ENCODE measurements around the gene SKI. TPM values are rescaled to one million over a fixed set of nuclear protein-coding genes. Genes with fewer than 3 reads are reported as not detected.
A peak's percentile ranks its signal among the peaks of the same experiment; 100 is the strongest.

Gene SKI
- total and polyA plus RNA-seq, 2 donors (not counting 1 experiment from before 2014, with no cell fraction given) = 14.9 to 74.9 TPM

DNA sequence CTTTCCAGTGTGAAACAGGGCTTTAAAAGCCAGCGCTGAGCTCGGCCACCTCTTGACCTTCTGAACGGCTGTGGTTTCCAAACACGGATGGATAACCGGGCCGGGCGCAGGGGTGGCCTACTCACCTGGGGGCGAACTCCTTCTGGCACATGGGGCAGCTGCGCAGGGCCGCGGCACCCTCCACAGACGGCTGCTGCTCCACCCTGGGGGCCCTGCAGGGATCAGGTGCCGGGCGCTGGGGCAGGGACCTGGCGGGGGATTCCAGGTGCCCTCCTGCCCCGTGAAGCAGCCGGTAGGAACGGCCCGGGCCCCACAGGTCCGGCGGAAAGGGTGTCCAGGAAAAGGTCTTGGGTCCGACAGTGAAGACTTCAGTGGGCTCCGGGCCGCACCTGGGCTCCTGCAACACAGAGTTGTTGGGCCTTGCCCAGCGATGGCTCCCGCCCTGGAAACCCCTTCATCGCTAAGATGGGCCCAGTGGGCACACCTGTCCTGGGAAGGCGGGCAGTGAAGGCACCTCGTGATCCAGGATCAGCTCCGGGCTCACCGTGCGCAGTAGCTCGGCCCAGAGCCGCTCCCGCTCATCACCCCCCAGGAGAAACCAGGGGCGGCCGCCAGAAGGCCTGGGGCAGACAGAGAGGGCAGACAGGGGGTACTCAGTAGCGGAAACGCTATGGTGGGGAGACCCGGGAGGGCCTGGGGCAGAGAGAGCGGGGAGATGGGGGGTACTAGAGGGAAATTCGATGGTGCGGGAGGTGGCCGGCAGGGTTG is 34.4 kb upstream of the SKI start:
- H3K4me2 ChIP-seq (replicated peaks; ENCODE audit: low read depth, low read length, poor library complexity, severe bottlenecking) = peak overlapping the region; percentile 96
- Mint-ChIP-seq H3K9me3 (ENCODE audit: insufficient read depth) (no peaks in the 10 kb centered on the region), H3K4me3 (peak overlapping the region; percentile 71), H3K27ac (peak overlapping the region; percentile 65), H3K27me3 (no peaks in the 10 kb centered on the region), H3K4me1 (peaks cover 19% of the 10 kb centered on the region)
- peak; percentile 40 for DNase-seq
- H3K9me3 ChIP-seq (ENCODE audit: control extremely low read depth in 1 of 3, control insufficient read depth in 2 of 3, insufficient read depth in 1 of 3, low read length in 2 of 3) = no peaks in the 10 kb centered on the region
- ChIA-PET POLR2A (interaction anchor here (0.8 to 1.6 kb wide), 3 partner anchors 38 to 392 kb away, joined by 3 to 6 read pairs (median 4); partner anchors contain the start of gene PRXL2B), CTCF (interaction anchor here (13.5 kb wide), 1 partner anchor 187 kb away, joined by 295 read pairs; no protein-coding TSS in a partner anchor)
- H3K9ac ChIP-seq (ENCODE audit: low read length) = peak overlapping the region; percentile 29
- peaks cover 6% of the 10 kb centered on the region for H4K20me1 ChIP-seq (ENCODE audit: control insufficient read depth, insufficient read depth, low read length, poor library complexity, severe bottlenecking)
- H3K27ac ChIP-seq (ENCODE audit: low read length in 2 of 2) = peak overlapping the region in 1 of 2 donors; percentile 68
- peak overlapping the region in 1 of 5 experiments; percentile 44 for H3K4me3 ChIP-seq (ENCODE audit: control extremely low read depth in 1 of 5, extremely low read depth in 1 of 5, insufficient read depth in 1 of 5, low read depth in 2 of 5, low read length in 4 of 5)
- H3K27me3 ChIP-seq (replicated peaks in 1 of 4; ENCODE audit: control extremely low read depth in 1 of 4, control insufficient read depth in 3 of 4, insufficient read depth in 4 of 4, low read length in 3 of 4) = no peaks in the 10 kb centered on the region
- intact Hi-C loops (cut with micrococcal nuclease) = loop anchor here (1.0 to 10.0 kb wide), 4 partner anchors 197 to 1231 kb away; partner anchors contain the start of genes MORN1 and RER1
- WGBS (ENCODE audit: insufficient coverage) = 90% methylated on average over 36 of the region's 44 CpGs
- TF ChIP-seq EZH2 (IDR thresholded peaks at IDR 0.05; ENCODE audit: borderline replicate concordance, insufficient read depth, low read depth, low read length, poor library complexity, severe bottlenecking) = no peak
- TF ChIP-seq, protein P1, sequence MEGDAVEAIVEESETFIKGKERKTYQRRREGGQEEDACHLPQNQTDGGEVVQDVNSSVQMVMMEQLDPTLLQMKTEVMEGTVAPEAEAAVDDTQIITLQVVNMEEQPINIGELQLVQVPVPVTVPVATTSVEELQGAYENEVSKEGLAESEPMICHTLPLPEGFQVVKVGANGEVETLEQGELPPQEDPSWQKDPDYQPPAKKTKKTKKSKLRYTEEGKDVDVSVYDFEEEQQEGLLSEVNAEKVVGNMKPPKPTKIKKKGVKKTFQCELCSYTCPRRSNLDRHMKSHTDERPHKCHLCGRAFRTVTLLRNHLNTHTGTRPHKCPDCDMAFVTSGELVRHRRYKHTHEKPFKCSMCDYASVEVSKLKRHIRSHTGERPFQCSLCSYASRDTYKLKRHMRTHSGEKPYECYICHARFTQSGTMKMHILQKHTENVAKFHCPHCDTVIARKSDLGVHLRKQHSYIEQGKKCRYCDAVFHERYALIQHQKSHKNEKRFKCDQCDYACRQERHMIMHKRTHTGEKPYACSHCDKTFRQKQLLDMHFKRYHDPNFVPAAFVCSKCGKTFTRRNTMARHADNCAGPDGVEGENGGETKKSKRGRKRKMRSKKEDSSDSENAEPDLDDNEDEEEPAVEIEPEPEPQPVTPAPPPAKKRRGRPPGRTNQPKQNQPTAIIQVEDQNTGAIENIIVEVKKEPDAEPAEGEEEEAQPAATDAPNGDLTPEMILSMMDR (IDR thresholded peaks at IDR 0.05) = no peak
- H3K79me2 ChIP-seq (ENCODE audit: control insufficient read depth, insufficient read depth, low read length) = peaks cover 18% of the 10 kb centered on the region
- no peak overlapping the region for H2AFZ ChIP-seq (ENCODE audit: insufficient read depth, low read depth, low read length, poor library complexity, severe bottlenecking)
- ATAC-seq (ENCODE audit: low read depth) = no peak
- H3K4me1 ChIP-seq (ENCODE audit: control insufficient read depth in 2 of 2, insufficient read depth in 2 of 2, low read length in 2 of 2) = peaks cover 16 to 42% of the 10 kb centered on the region in 2 donors
- H3K36me3 ChIP-seq (replicated peaks in 1 of 2; ENCODE audit: control extremely low read depth in 1 of 2, control insufficient read depth in 1 of 2, extremely low read depth in 1 of 2, insufficient read depth in 2 of 2, low read length in 1 of 2) = peaks cover 0 to 6% of the 10 kb centered on the region in 2 experiments

All from B cell (primary cell).